HFFc6 (cell line): ENCODE results near the gene KLHL10. TPM values are rescaled to one million over a fixed set of nuclear protein-coding genes. Genes with fewer than 3 reads are reported as not detected.

ENCODE experiments used
- DNase-seq: peaks from one replicate; pipeline ENCODE4 v3.0.0-alpha.2; 2018
- H3K27ac Mint-ChIP-seq: 2 replicates; pipeline ENCODE4 v1.8.0; 2020; ENCODE audit warnings: mild to moderate bottlenecking, mixed read lengths
- H3K27me3 Mint-ChIP-seq: 2 replicates; pipeline ENCODE4 v1.8.0; 2021; ENCODE audit warnings: mild to moderate bottlenecking, moderate library complexity, mixed read lengths; ENCODE audit not compliant: insufficient read depth
- H3K36me3 Mint-ChIP-seq: 2 replicates; pipeline ENCODE4 v1.8.0; 2021; ENCODE audit warnings: low read depth, mixed read lengths
- H3K4me1 Mint-ChIP-seq: 2 replicates; pipeline ENCODE4 v1.8.0; 2020; ENCODE audit warnings: low read depth, mixed read lengths
- H3K4me3 Mint-ChIP-seq: 2 replicates; pipeline ENCODE4 v1.8.0; 2020; ENCODE audit warnings: mild to moderate bottlenecking, moderate library complexity, mixed read lengths
- H3K9me3 Mint-ChIP-seq: 2 replicates; pipeline ENCODE4 v1.8.0; 2020; ENCODE audit warnings: mild to moderate bottlenecking, mixed read lengths
- CTCF ChIP-seq: fragments of 200-600 bp; sonication (generic); IDR thresholded peaks from 2 replicates; pipeline ENCODE4 v1.5.0; 2021; ENCODE audit warnings: antibody characterized with exemption, mild to moderate bottlenecking
- total RNA-seq, 6 experiments: library from RNA; stranded (reverse); fragmentation: NEBNext Ultra II Directional; extraction: Animal tissue kit (Norgen Biotek cat#: 25700); gene quantifications; 2 replicates in 1 of 6; 3 replicates in 5 of 6; pipeline ENCODE4 v1.2.3, GENCODE V29; 2021

KLHL10 gene
- total RNA-seq, 6 experiments from 2014 or later = not detected

GRCh38 chr17:41816637-41817320 is 20.8 kb upstream of the KLHL10 start:
- peak overlapping the region; percentile 39; the same call in 1 of the 2 replicates for H3K4me3 Mint-ChIP-seq
- no peaks in the 10 kb centered on the region for H3K9me3 Mint-ChIP-seq
- peaks cover 12% of the 10 kb centered on the region for H3K4me1 Mint-ChIP-seq
- TF ChIP-seq CTCF = no peak
- no peak overlapping the region for H3K27ac Mint-ChIP-seq
- peaks cover 1% of the 10 kb centered on the region for H3K27me3 Mint-ChIP-seq
- peaks cover 22% of the 10 kb centered on the region for H3K36me3 Mint-ChIP-seq
- DNase-seq = no peak

GRCh38 chr17:41818024-41818423 is 19.6 kb upstream of the KLHL10 start:
- Mint-ChIP-seq H3K4me1 (peaks cover 6% of the 10 kb centered on the region), H3K27me3 (peaks cover 8% of the 10 kb centered on the region), H3K36me3 (peaks cover 22% of the 10 kb centered on the region), H3K27ac (no peak overlapping the region; the same call in 1 of the 2 replicates), H3K4me3 (no peak overlapping the region), H3K9me3 (no peaks in the 10 kb centered on the region)
- no peak for DNase-seq
- no peak for TF ChIP-seq CTCF

- Mint-ChIP-seq H3K27ac (no peak overlapping the region), H3K27me3 (peaks cover 10% of the 10 kb centered on the region), H3K4me1 (no peaks in the 10 kb centered on the region), H3K36me3 (peaks cover 8% of the 10 kb centered on the region; the same call in 1 of the 2 replicates), H3K4me3 (no peak overlapping the region), H3K9me3 (no peaks in the 10 kb centered on the region)
- TF ChIP-seq CTCF = no peak
- DNase-seq = no peak
Measured at GRCh38 chr17:41821776-41822175, 15.8 kb upstream of the KLHL10 start.

- Mint-ChIP-seq H3K9me3 (no peaks in the 10 kb centered on the region), H3K4me3 (no peak overlapping the region), H3K27me3 (peaks cover 10% of the 10 kb centered on the region), H3K4me1 (no peaks in the 10 kb centered on the region), H3K27ac (no peak overlapping the region), H3K36me3 (peaks cover 8% of the 10 kb centered on the region; the same call in 1 of the 2 replicates)
- DNase-seq = no peak
- no peak for TF ChIP-seq CTCF
Measured at GRCh38 chr17:41822216-41823140, 15.1 kb upstream of the KLHL10 start.

GRCh38 chr17:41823141-41823524 is 14.5 kb upstream of the KLHL10 start:
- no peak overlapping the region for H3K27ac Mint-ChIP-seq
- no peak for DNase-seq
- H3K4me3 Mint-ChIP-seq = no peak overlapping the region
- peaks cover 9% of the 10 kb centered on the region for H3K27me3 Mint-ChIP-seq
- no peak for TF ChIP-seq CTCF
- peaks cover 4% of the 10 kb centered on the region; the same call in 1 of the 2 replicates for H3K36me3 Mint-ChIP-seq
- no peaks in the 10 kb centered on the region for H3K9me3 Mint-ChIP-seq
- no peaks in the 10 kb centered on the region for H3K4me1 Mint-ChIP-seq
